PC-9 (cell line): ENCODE results near the gene ACTR8. TPM values are rescaled to one million over a fixed set of nuclear protein-coding genes. Genes with fewer than 3 reads are reported as not detected.

ENCODE experiments used
- BruUV-seq: library from RNA; stranded (reverse); fragments of 400-500 nt; replicated peaks from 2 replicates; lab custom pipeline; 2021; lab: Mats Ljungman, UMichigan
- CTCF ChIA-PET: fragments of 300-600 bp; sonication (Branson Sonifier 250); formaldehyde crosslinking; loops from one replicate; lab custom pipeline; 2022; ENCODE audit warnings: antibody characterized with exemption; lab: Charles Lee
- POLR2A ChIA-PET: fragments of 300-600 bp; sonication (Branson Sonifier 250); formaldehyde crosslinking; loops from one replicate; lab custom pipeline; 2022; ENCODE audit warnings: antibody characterized with exemption; ENCODE audit not compliant: unreplicated experiment; lab: Charles Lee
- DNase-seq, 2 experiments: peaks; one replicate each; pipeline versions ENCODE4 v3.0.0 to v3.0.0-alpha.2; 2015 to 2022; ENCODE audit warnings: mixed read lengths in 1 of 2
- H2AFZ ChIP-seq: fragments of 200-600 bp; sonication (generic); 2 replicates; pipeline ENCODE4 v1.8.1; 2017; ENCODE audit warnings: antibody characterized with exemption
- H3F3A ChIP-seq: fragments of 200-600 bp; sonication (generic); 2 replicates; pipeline ENCODE4 v1.8.1; 2017; ENCODE audit warnings: antibody characterized with exemption, mild to moderate bottlenecking, low read depth; ENCODE audit not compliant: insufficient read depth
- H3K27ac ChIP-seq: fragments of 200-600 bp; sonication (generic); 2 replicates; pipeline ENCODE4 v1.6.1; 2016; ENCODE audit warnings: mixed run types
- H3K27me3 ChIP-seq: fragments of 200-600 bp; sonication (generic); 2 replicates; pipeline ENCODE4 v1.6.1; 2016; ENCODE audit warnings: low read depth, mixed run types; ENCODE audit not compliant: insufficient read depth
- H3K36me3 ChIP-seq: fragments of 200-600 bp; sonication (generic); 2 replicates; pipeline ENCODE4 v1.6.1; 2016; ENCODE audit warnings: low read depth, mixed run types
- H3K4me1 ChIP-seq: fragments of 200-600 bp; sonication (generic); replicated peaks from 2 replicates; pipeline ENCODE4 v1.6.1; 2016; ENCODE audit warnings: mixed run types; ENCODE audit not compliant: insufficient read depth
- H3K4me2 ChIP-seq: fragments of 200-600 bp; sonication (generic); 2 replicates; pipeline ENCODE4 v1.6.1; 2017; ENCODE audit warnings: mixed run types
- H3K4me3 ChIP-seq: fragments of 200-600 bp; sonication (generic); 2 replicates; pipeline ENCODE4 v1.6.1; 2016; ENCODE audit warnings: mixed run types
- H3K79me2 ChIP-seq: fragments of 200-600 bp; sonication (generic); 2 replicates; pipeline ENCODE4 v1.6.1; 2017; ENCODE audit warnings: low read depth, mixed run types
- H3K9me2 ChIP-seq: fragments of 200-600 bp; sonication (generic); 2 replicates; pipeline ENCODE4 v1.8.1; 2017; ENCODE audit warnings: mild to moderate bottlenecking; ENCODE audit not compliant: insufficient read depth
- H3K9me3 ChIP-seq: fragments of 200-600 bp; sonication (generic); 2 replicates; pipeline ENCODE4 v1.8.1; 2016; ENCODE audit warnings: low read depth; ENCODE audit not compliant: insufficient read depth
- H4K20me1 ChIP-seq: fragments of 200-600 bp; sonication (generic); 2 replicates; pipeline ENCODE4 v1.8.1; 2017; ENCODE audit not compliant: insufficient read depth
- CTCF ChIP-seq: fragments of 200-600 bp; sonication (generic); conservative IDR thresholded peaks from 2 replicates; pipeline ENCODE4 v1.6.1; 2017; ENCODE audit warnings: mixed run types, antibody characterized with exemption, mild to moderate bottlenecking, moderate library complexity
- EZH2 ChIP-seq: fragments of 200-600 bp; sonication (generic); IDR thresholded peaks from 2 replicates; pipeline ENCODE4 v1.8.0; 2017; ENCODE audit warnings: antibody characterized with exemption, low read depth
- intact Hi-C: fragments of 100-400 bp; cut with micrococcal nuclease; formaldehyde crosslinking; loops from one replicate; pipeline ENCODE4 v1.10.0; 2022; ENCODE audit not compliant: unreplicated experiment
- total RNA-seq: library from RNA; stranded (reverse); gene quantifications from 2 replicates; pipeline ENCODE4 v1.2.3, GENCODE V29; 2021

ACTR8 gene
- total RNA-seq, 1 experiment from 2014 or later = 25.5 TPM

DNA sequence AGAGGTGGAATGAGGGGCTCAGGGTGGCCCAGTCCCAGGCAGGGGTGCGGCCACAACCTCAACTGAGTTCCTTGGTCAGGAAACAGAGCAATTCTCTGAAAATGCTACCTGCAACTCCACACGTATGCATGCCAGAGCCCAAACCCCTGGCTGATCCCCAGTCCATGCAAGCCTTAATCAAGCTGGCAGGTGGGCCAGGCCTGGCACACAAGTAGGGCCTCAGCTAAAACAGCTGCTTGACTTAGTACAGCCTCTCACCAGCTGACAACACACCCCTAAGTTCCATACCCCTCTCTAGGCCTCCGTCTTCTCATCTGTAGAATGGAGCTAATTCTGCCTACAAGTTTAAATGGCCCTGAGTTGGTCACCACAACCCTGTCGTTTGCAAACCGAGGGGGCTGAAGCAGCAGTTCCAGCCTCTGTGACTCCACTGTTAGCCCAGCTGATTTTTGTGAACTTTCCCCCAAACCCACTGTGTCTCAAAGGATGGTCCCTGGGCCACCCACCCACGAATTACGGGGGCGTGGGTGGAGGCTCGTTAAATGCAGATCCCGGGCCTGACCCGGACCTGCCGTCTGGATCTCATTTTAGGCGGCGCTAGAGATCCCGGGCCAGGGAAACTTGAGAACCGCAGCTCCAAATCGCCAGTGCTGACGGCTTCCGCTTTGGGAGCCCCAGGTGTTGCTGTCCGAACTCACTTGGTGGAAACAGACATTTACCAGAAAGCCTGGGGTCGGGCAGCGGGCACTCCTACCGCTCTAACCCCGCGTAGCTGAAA lies 36.7 kb downstream of the ACTR8 start:
- Histone ChIP-seq H3K27ac (no peak overlapping the region), H3K79me2 (no peaks in the 10 kb centered on the region), H3K4me1 (no peaks in the 10 kb centered on the region), H3K9me3 (no peaks in the 10 kb centered on the region), H3F3A (no peaks in the 10 kb centered on the region), H2AFZ (no peak overlapping the region), H3K4me2 (no peak overlapping the region), H4K20me1 (no peaks in the 10 kb centered on the region), H3K9me2 (no peaks in the 10 kb centered on the region), H3K4me3 (no peak overlapping the region), H3K27me3 (peaks cover 13% of the 10 kb centered on the region), H3K36me3 (no peaks in the 10 kb centered on the region)
- TF ChIP-seq CTCF (no peak), EZH2 (no peak)
- no TSS peak for BruUV-seq
- intact Hi-C loops = no loop called here
- ChIA-PET POLR2A (no interaction called here), CTCF (no interaction called here)
- no peak for DNase-seq

DNA sequence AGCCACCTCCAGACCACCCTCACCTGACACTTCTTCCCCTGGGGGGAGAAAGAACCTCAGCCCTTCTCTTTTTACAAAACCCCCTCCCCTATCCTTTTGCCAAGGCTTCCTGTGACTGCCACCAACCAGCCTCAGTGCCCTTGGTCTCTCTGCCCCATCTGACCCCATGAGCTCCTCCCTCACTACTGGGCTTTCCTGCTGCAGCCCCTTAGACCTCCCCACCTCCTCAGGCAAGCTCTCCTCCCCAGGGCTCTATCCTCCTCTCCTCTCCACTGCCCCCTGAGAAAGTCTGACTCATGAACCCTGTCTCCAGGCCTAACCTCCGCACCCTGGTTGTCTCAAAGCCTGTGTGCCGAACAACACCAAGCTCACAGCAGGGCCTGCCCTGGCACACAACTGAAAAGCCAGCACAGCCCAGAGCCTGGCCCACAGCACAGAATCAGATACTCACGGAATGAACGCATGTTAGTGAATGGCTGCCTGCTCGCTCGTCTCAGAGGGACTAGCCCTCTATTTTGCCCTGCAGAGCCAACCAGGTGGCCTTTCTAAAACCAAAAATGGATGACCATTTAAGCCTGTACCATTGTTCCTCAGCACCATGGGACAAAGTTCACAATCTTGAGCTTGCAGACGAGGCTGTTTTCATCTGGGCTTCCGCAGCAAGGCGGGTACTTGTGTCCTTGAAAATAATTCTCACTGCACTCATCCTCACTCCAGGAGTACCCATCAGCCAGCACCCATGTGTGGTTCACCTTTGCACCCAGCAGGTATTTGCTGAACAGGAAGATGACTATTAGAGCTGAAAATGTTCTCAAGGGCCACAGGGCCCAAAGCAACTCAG lies 37.5 kb downstream of the ACTR8 start:
- Histone ChIP-seq H3F3A (no peaks in the 10 kb centered on the region), H3K4me3 (no peak overlapping the region), H3K27ac (no peak overlapping the region), H3K27me3 (peaks cover 20% of the 10 kb centered on the region), H3K4me1 (no peaks in the 10 kb centered on the region), H3K9me3 (no peaks in the 10 kb centered on the region), H3K4me2 (no peak overlapping the region), H3K79me2 (no peaks in the 10 kb centered on the region), H3K9me2 (no peaks in the 10 kb centered on the region), H4K20me1 (no peaks in the 10 kb centered on the region), H3K36me3 (no peaks in the 10 kb centered on the region), H2AFZ (no peak overlapping the region)
- DNase-seq = no peak
- intact Hi-C loops = no loop called here
- ChIA-PET POLR2A (no interaction called here), CTCF (no interaction called here)
- BruUV-seq = no TSS peak
- TF ChIP-seq EZH2 (no peak), CTCF (no peak)

- TF ChIP-seq CTCF = no peak
- no peak for TF ChIP-seq EZH2
- H3K4me2 ChIP-seq = no peak overlapping the region
- H3K4me1 ChIP-seq = no peaks in the 10 kb centered on the region
- ChIA-PET CTCF (no interaction called here), POLR2A (no interaction called here)
- no peaks in the 10 kb centered on the region for H3K9me3 ChIP-seq
- no peak overlapping the region for H3K27ac ChIP-seq
- DNase-seq = no peak
- H3K27me3 ChIP-seq = peaks cover 18% of the 10 kb centered on the region
- no TSS peak for BruUV-seq
- no peak overlapping the region for H3K4me3 ChIP-seq
- intact Hi-C loops = no loop called here
- H3F3A ChIP-seq = no peaks in the 10 kb centered on the region
- no peaks in the 10 kb centered on the region for H3K36me3 ChIP-seq
- no peaks in the 10 kb centered on the region for H3K9me2 ChIP-seq
- H3K79me2 ChIP-seq = no peaks in the 10 kb centered on the region
- H4K20me1 ChIP-seq = no peaks in the 10 kb centered on the region
- no peak overlapping the region for H2AFZ ChIP-seq
Measured at GRCh38 chr3:53843195-53844177, 38.5 kb downstream of the ACTR8 start.
